ENCODE measurements around the gene NAT8L.

The NAT8L gene

DNA sequence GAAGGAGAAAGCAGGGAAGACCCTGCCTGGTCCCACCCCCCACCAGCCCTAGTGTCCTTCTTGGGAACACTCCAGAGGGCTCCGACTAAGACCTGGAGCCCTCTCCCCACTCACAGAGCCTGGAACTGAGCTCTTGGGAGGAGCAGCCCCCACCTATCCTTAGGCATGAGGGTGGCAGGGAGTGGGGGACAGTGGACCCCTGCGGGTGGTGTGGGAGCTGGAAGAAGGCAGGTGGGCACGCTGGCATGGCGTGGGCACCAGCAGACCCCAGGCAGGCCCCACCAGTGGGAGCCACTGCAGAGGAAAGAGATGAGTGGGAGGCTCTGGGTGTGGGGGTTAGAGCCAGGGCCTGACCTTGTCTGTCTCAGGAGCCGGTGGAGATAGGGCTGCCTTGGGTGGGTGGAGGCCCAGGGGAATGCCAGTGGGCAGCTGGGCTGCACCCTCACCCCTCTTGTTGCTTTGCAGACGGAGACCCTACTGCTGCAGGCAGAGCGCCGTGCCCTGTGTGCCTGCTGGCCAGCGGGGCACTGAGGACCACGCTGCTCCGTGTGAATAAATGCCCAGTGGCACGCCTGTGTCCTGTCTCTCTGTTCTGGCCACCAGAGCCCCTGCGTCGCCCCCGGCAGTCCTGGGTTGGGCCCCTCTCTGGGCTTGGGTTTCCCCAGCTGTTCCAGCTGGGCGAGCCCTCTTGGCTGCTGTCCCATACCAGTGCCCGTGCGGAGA, 15.6 kb upstream of the NAT8L start:
- no peak overlapping the region for H3K4me3 ChIP-seq (ENCODE audit: low read depth, low read length)
- H3K27me3 ChIP-seq (ENCODE audit: control insufficient read depth, insufficient read depth, low read length), result no peaks in the 10 kb centered on the region
- H3K27ac ChIP-seq, result no peak overlapping the region
- TF ChIP-seq, protein P1, sequence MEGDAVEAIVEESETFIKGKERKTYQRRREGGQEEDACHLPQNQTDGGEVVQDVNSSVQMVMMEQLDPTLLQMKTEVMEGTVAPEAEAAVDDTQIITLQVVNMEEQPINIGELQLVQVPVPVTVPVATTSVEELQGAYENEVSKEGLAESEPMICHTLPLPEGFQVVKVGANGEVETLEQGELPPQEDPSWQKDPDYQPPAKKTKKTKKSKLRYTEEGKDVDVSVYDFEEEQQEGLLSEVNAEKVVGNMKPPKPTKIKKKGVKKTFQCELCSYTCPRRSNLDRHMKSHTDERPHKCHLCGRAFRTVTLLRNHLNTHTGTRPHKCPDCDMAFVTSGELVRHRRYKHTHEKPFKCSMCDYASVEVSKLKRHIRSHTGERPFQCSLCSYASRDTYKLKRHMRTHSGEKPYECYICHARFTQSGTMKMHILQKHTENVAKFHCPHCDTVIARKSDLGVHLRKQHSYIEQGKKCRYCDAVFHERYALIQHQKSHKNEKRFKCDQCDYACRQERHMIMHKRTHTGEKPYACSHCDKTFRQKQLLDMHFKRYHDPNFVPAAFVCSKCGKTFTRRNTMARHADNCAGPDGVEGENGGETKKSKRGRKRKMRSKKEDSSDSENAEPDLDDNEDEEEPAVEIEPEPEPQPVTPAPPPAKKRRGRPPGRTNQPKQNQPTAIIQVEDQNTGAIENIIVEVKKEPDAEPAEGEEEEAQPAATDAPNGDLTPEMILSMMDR (IDR thresholded peaks at IDR 0.05), result no peak
- no peak overlapping the region for H3K4me2 ChIP-seq (ENCODE audit: low read length)
- no peaks in the 10 kb centered on the region for H3K36me3 ChIP-seq (ENCODE audit: control insufficient read depth, insufficient read depth, low read length)
- H3K9ac ChIP-seq, result no peak overlapping the region
- H3K9me3 ChIP-seq (ENCODE audit: control insufficient read depth, low read length), result no peaks in the 10 kb centered on the region
- no peaks in the 10 kb centered on the region for H3K79me2 ChIP-seq
- H3K4me1 ChIP-seq, result no peaks in the 10 kb centered on the region
- H2AFZ ChIP-seq, result no peak overlapping the region

DNA sequence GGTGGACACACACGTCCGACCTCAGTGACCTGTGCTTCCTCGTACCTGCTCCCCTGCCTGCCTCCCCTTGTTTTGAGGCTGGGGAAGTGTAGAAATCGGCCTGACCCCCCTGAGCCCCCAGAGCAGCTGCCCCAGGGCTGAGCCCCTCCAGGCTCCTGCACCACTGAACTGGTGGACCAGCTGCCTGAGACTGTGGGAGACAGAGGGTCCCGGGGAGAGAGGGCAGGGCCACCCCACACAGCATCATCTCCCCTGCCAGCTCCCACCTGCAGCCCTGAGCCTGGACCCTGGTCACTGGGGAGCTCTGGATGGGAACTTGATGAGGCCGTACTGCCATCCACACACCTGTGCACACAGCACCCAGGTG, 15.0 kb upstream of the NAT8L start:
- Histone ChIP-seq H3K9ac (no peak overlapping the region), H3K4me3 (ENCODE audit: low read depth, low read length) (no peak overlapping the region), H3K4me1 (no peaks in the 10 kb centered on the region), H2AFZ (no peak overlapping the region), H3K9me3 (ENCODE audit: control insufficient read depth, low read length) (no peaks in the 10 kb centered on the region), H3K27ac (no peak overlapping the region), H3K4me2 (ENCODE audit: low read length) (no peak overlapping the region), H3K27me3 (ENCODE audit: control insufficient read depth, insufficient read depth, low read length) (no peaks in the 10 kb centered on the region), H3K79me2 (no peaks in the 10 kb centered on the region), H3K36me3 (ENCODE audit: control insufficient read depth, insufficient read depth, low read length) (no peaks in the 10 kb centered on the region)
- TF ChIP-seq, protein P1 (IDR thresholded peaks at IDR 0.05), result no peak

DNA sequence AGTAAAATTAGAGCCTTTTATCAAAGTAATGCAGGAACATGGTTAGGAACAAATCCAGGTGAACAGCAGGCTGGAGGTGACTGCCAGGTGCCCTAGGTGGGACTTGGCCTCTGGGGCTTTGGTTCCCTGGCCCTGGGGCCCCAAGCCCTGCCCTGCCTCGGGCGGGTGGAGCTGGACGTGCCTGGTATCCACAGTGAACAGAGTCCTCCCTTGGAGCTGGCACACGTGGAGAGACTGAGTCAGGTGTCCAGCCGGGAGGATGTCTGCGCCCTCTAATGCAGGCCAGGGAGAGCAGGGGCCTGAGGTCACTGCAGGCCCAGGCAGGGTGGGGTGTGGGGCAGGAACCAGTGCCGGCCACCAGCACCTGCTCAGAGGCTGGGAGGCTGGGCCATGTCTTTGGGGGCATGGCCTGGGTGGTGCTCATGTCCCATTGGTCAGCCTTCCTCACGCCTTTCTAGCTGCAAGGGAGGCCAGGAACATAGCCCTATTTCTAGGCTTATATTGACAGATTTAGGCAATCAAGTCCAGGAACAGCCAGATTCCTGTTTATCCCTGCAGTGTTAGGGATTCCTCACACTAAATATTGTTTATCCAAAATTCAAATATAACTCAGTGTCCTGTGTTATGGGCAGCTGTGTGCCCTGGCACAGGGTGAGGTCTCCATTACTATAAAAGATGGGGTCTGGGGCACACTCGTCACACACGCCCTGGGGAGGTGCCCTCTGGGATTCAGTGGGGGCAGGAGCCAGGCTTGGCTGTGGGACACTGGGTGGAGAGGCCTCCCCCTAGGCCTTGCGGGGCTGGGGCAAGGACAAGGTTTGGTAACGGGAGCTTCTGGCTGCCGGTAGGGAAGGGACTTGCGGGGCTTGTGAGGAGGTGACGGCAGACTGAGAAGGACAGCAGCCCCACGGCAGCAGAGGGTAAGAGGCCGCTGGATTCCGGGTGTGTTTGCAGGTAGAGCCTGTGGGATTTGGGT, 14.3 kb upstream of the NAT8L start:
- Histone ChIP-seq H3K9ac (no peak overlapping the region), H2AFZ (no peak overlapping the region), H3K4me3 (ENCODE audit: low read depth, low read length) (no peak overlapping the region), H3K79me2 (no peaks in the 10 kb centered on the region), H3K9me3 (ENCODE audit: control insufficient read depth, low read length) (no peaks in the 10 kb centered on the region), H3K27ac (no peak overlapping the region), H3K36me3 (ENCODE audit: control insufficient read depth, insufficient read depth, low read length) (no peaks in the 10 kb centered on the region), H3K4me1 (no peaks in the 10 kb centered on the region), H3K4me2 (ENCODE audit: low read length) (no peak overlapping the region), H3K27me3 (ENCODE audit: control insufficient read depth, insufficient read depth, low read length) (no peaks in the 10 kb centered on the region)
- TF ChIP-seq, protein P1 (IDR thresholded peaks at IDR 0.05), result no peak

DNA sequence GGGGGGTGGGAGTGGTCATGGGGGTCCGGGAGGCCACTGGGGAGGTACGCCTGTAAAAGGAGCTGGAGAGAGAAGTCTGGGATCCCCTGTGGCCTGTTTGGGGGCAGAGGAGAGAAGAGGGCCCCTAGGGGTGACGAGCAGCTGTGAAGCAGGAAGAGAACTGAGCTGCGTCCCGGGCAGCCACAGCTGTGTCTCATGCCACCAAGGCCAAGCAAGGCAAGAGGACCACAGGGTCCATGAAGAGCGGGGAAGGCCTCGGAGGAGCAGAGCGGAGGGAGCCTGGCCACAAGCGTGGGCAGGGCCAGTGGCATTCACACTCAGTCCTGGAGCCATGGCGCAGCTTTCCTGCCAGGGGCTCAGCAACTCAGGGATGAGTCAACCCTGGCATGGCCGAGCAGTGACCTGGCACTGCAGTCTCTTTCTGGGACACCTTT, 13.6 kb upstream of the NAT8L start:
- H3K36me3 ChIP-seq (ENCODE audit: control insufficient read depth, insufficient read depth, low read length), result no peaks in the 10 kb centered on the region
- H3K4me3 ChIP-seq (ENCODE audit: low read depth, low read length), result no peak overlapping the region
- H3K9ac ChIP-seq, result no peak overlapping the region
- H2AFZ ChIP-seq, result no peak overlapping the region
- H3K79me2 ChIP-seq, result no peaks in the 10 kb centered on the region
- no peak overlapping the region for H3K27ac ChIP-seq
- TF ChIP-seq, protein P1 (IDR thresholded peaks at IDR 0.05), result no peak
- no peak overlapping the region for H3K4me2 ChIP-seq (ENCODE audit: low read length)
- H3K4me1 ChIP-seq, result no peaks in the 10 kb centered on the region
- no peaks in the 10 kb centered on the region for H3K27me3 ChIP-seq (ENCODE audit: control insufficient read depth, insufficient read depth, low read length)
- H3K9me3 ChIP-seq (ENCODE audit: control insufficient read depth, low read length), result no peaks in the 10 kb centered on the region
